A549 (cell line): Measurements from ENCODE around the gene CDK16.

Experiments
- CHD4 ChIP-seq: fragments of 200-600 bp; sonication (generic); IDR thresholded peaks from 2 replicates; pipeline ENCODE4 v1.6.1; 2016; ENCODE audit warnings: antibody characterized with exemption, mild to moderate bottlenecking, borderline replicate concordance
- CTCF ChIP-seq: fragments of >200 bp; sonication (Bioruptor Twin); formaldehyde crosslinking; IDR thresholded peaks from 3 replicates; pipeline ENCODE4 v1.5.1; 2016
- EP300 ChIP-seq, 2 experiments: fragments of >200 bp; sonication (Bioruptor Twin); formaldehyde crosslinking; IDR thresholded peaks; 2 replicates in 1 of 2; 3 replicates in 1 of 2; pipeline ENCODE4 v1.6.1; 2016 to 2017
- JUN ChIP-seq, 2 experiments: fragments of >200 bp; sonication (Bioruptor Twin); formaldehyde crosslinking; IDR thresholded peaks; 2 replicates in 1 of 2; 3 replicates in 1 of 2; pipeline ENCODE4 v1.6.1; 2016 to 2017
- MAFK ChIP-seq: fragments of 450-650 bp; IDR thresholded peaks from 2 replicates; pipeline ENCODE4 v1.6.1; 2014; ENCODE audit not compliant: partially characterized antibody
- POLR2A ChIP-seq: IDR thresholded peaks from 2 replicates; pipeline ENCODE4 v1.6.1; 2012; ENCODE audit warnings: mild to moderate bottlenecking, low read length
- RAD21 ChIP-seq, 2 experiments: fragments of >200 bp in 1 of 2; sonication (Bioruptor Twin) in 1 of 2; formaldehyde crosslinking in 1 of 2; IDR thresholded peaks in 1 of 2; conservative IDR thresholded peaks in 1 of 2; 2 replicates in 1 of 2; 3 replicates in 1 of 2; pipeline ENCODE4 v1.6.1; 2012 to 2018; ENCODE audit warnings: inconsistent platforms in 1 of 2
- SREBF2 ChIP-seq: fragments of 450-650 bp; IDR thresholded peaks from 2 replicates; pipeline ENCODE4 v1.6.1; 2014; ENCODE audit warnings: mild to moderate bottlenecking, moderate library complexity
- TP53 ChIP-seq: fragments of 250-450 bp; sonication (Bioruptor Pico); IDR thresholded peaks from 2 replicates; pipeline ENCODE4 v1.5.0; 2021; ENCODE audit warnings: mild to moderate bottlenecking, moderate library complexity
- ZFP36 ChIP-seq: fragments of 450-650 bp; IDR thresholded peaks from 2 replicates; pipeline ENCODE4 v1.6.1; 2014; ENCODE audit warnings: borderline replicate concordance; ENCODE audit not compliant: partially characterized antibody
- TF ChIP-seq, protein P1 (sequence below): fragments of 200-600 bp; sonication (generic); IDR thresholded peaks from 2 replicates; pipeline ENCODE4 v1.6.1; 2016; ENCODE audit warnings: antibody characterized with exemption, mild to moderate bottlenecking, moderate library complexity
- TF ChIP-seq, protein P2 (sequence below): fragments of >200 bp; sonication (Bioruptor Twin); formaldehyde crosslinking; IDR thresholded peaks from 3 replicates; pipeline ENCODE4 v1.6.1; 2016

DNA sequence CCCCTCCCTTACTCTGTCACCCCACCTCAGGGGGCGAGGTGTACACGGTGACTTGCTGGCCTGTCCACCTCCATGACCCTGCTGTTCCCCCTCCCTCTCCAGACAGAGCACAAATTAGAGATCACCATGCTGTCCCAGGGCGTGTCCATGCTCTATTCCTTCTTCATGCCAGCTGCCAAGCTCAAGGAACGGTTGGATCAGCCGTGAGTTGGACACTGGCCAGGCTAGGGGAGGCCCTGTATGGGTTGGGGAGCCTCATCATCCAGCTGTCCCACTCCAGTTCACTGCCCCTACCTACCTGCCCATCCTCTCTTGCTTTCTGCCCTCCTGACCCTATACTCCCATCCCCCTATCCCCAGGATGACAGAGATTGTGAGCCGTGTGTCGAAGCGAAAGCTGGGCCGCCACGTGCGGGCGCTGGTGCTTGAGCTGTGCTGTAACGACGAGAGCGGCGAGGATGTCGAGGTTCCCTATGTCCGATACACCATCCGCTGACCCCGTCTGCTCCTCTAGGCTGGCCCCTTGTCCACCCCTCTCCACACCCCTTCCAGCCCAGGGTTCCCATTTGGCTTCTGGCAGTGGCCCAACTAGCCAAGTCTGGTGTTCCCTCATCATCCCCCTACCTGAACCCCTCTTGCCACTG is 3.9 kb upstream of the CDK16 start:
- TF ChIP-seq TP53 (CRISPR knock-in tag), result no peak
- TF ChIP-seq ZFP36, result no peak
- no peak for TF ChIP-seq CTCF
- TF ChIP-seq MAFK, result no peak
- no peak for TF ChIP-seq JUN (IDR thresholded peaks at IDR 0.05)
- no peak for TF ChIP-seq POLR2A
- no peak for TF ChIP-seq SREBF2
- TF ChIP-seq, protein P1, sequence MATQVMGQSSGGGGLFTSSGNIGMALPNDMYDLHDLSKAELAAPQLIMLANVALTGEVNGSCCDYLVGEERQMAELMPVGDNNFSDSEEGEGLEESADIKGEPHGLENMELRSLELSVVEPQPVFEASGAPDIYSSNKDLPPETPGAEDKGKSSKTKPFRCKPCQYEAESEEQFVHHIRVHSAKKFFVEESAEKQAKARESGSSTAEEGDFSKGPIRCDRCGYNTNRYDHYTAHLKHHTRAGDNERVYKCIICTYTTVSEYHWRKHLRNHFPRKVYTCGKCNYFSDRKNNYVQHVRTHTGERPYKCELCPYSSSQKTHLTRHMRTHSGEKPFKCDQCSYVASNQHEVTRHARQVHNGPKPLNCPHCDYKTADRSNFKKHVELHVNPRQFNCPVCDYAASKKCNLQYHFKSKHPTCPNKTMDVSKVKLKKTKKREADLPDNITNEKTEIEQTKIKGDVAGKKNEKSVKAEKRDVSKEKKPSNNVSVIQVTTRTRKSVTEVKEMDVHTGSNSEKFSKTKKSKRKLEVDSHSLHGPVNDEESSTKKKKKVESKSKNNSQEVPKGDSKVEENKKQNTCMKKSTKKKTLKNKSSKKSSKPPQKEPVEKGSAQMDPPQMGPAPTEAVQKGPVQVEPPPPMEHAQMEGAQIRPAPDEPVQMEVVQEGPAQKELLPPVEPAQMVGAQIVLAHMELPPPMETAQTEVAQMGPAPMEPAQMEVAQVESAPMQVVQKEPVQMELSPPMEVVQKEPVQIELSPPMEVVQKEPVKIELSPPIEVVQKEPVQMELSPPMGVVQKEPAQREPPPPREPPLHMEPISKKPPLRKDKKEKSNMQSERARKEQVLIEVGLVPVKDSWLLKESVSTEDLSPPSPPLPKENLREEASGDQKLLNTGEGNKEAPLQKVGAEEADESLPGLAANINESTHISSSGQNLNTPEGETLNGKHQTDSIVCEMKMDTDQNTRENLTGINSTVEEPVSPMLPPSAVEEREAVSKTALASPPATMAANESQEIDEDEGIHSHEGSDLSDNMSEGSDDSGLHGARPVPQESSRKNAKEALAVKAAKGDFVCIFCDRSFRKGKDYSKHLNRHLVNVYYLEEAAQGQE, result no peak
- no peak for TF ChIP-seq CHD4
- TF ChIP-seq RAD21 (conservative IDR thresholded peaks at IDR 0.05 in 1 of 2, IDR thresholded peaks at IDR 0.05 in 1 of 2), result no peak
- TF ChIP-seq, protein P2, sequence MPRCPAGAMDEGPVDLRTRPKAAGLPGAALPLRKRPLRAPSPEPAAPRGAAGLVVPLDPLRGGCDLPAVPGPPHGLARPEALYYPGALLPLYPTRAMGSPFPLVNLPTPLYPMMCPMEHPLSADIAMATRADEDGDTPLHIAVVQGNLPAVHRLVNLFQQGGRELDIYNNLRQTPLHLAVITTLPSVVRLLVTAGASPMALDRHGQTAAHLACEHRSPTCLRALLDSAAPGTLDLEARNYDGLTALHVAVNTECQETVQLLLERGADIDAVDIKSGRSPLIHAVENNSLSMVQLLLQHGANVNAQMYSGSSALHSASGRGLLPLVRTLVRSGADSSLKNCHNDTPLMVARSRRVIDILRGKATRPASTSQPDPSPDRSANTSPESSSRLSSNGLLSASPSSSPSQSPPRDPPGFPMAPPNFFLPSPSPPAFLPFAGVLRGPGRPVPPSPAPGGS, result no peak
- TF ChIP-seq EP300 (IDR thresholded peaks at IDR 0.05), result no peak
